Endothelial cell of umbilical vein (primary cell): Measurements from ENCODE around the gene CEMP1.

Experiments used
- JUN ChIP-seq: IDR thresholded peaks from 2 replicates; pipeline ENCODE4 v1.6.1; 2011; ENCODE audit warnings: borderline replicate concordance, low read depth; ENCODE audit not compliant: insufficient read length, insufficient read depth
- MYC ChIP-seq: IDR thresholded peaks from one replicate; pipeline ENCODE4 v1.6.1; 2011; ENCODE audit warnings: mild to moderate bottlenecking, low read depth, low read length
- POLR2A ChIP-seq: IDR thresholded peaks from 2 replicates; pipeline ENCODE4 v1.6.1; 2012; ENCODE audit warnings: low read depth, mild to moderate bottlenecking, control low read depth, low read length
- POLR2AphosphoS5 ChIP-seq: IDR thresholded peaks from 2 replicates; pipeline ENCODE4 v1.6.1; 2012; ENCODE audit warnings: low read depth, mild to moderate bottlenecking, control low read depth, low read length, moderate library complexity; ENCODE audit not compliant: insufficient read depth
- TF ChIP-seq, protein P1 (sequence below), 2 donors: IDR thresholded peaks; 1 replicate in 1 of 2; 2 replicates in 1 of 2; pipeline ENCODE4 v1.5.1; 2011; ENCODE audit warnings: low read length in 2 of 2, mild to moderate bottlenecking in 2 of 2, moderate library complexity in 2 of 2, control low read depth in 1 of 2, inconsistent platforms in 1 of 2, low read depth in 1 of 2; ENCODE audit not compliant: insufficient read depth in 1 of 2; ENCODE audit errors: extremely low read depth in 1 of 2

DNA sequence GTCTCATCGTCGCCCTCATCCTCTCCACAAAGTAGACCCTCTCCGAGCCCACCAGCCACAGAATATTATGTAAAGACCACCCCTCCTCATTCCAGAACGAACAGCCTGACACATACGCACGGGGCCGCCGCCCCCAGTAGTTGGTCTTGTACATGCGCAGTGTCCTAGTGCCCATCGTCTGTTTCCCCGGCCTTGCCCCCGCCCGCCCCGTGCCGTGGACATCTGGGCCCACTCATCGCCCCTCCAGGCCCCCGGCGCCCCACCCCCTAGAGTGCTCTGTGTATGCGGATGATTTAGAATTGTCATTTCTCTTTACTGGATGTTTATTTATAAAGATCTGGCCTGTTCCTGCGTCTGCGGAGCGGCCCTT is 11.5 kb downstream of the CEMP1 start:
- TF ChIP-seq POLR2AphosphoS5 = no peak
- no peak for TF ChIP-seq JUN
- TF ChIP-seq POLR2A = no peak
- TF ChIP-seq, protein P1, sequence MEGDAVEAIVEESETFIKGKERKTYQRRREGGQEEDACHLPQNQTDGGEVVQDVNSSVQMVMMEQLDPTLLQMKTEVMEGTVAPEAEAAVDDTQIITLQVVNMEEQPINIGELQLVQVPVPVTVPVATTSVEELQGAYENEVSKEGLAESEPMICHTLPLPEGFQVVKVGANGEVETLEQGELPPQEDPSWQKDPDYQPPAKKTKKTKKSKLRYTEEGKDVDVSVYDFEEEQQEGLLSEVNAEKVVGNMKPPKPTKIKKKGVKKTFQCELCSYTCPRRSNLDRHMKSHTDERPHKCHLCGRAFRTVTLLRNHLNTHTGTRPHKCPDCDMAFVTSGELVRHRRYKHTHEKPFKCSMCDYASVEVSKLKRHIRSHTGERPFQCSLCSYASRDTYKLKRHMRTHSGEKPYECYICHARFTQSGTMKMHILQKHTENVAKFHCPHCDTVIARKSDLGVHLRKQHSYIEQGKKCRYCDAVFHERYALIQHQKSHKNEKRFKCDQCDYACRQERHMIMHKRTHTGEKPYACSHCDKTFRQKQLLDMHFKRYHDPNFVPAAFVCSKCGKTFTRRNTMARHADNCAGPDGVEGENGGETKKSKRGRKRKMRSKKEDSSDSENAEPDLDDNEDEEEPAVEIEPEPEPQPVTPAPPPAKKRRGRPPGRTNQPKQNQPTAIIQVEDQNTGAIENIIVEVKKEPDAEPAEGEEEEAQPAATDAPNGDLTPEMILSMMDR (IDR thresholded peaks at IDR 0.05; ENCODE audit: extremely low read depth in 1 of 2, insufficient read depth in 1 of 2, low read depth in 1 of 2, low read length in 2 of 2) = no peak
- TF ChIP-seq MYC = no peak
